Spleen (tissue), 11 donors: ENCODE data around the gene RELB. TPM values are rescaled to one million over a fixed set of nuclear protein-coding genes. Genes with fewer than 3 reads are reported as not detected.

ENCODE experiments used
- DNase-seq: peaks from one replicate; pipeline ENCODE4 v3.0.0-alpha.2; 2020
- H3K27ac ChIP-seq, 8 donors: fragments of 200-600 bp; sonication (generic) in 7 of 8; 1 replicate in 4 of 8; 2 replicates in 4 of 8; pipeline versions ENCODE4 v1.5.0 to v1.8.0; 2016 to 2021; ENCODE audit warnings: inconsistent platforms in 4 of 8, mild to moderate bottlenecking in 4 of 8, moderate library complexity in 1 of 8
- H3K27me3 ChIP-seq, 7 donors: fragments of 200-600 bp; sonication (generic) in 6 of 7; replicated peaks in 1 of 7; 1 replicate in 4 of 7; 2 replicates in 3 of 7; pipeline versions ENCODE4 v1.5.0 to v1.8.0; 2016 to 2021; ENCODE audit warnings: inconsistent platforms in 3 of 7, mild to moderate bottlenecking in 1 of 7
- H3K36me3 ChIP-seq, 6 donors: fragments of 200-600 bp; sonication (generic) in 5 of 6; 1 replicate in 4 of 6; 2 replicates in 2 of 6; pipeline versions ENCODE4 v1.5.0 to v1.8.0; 2016 to 2021; ENCODE audit warnings: inconsistent platforms in 2 of 6
- H3K4me1 ChIP-seq, 6 donors: fragments of 200-600 bp; sonication (generic) in 5 of 6; 1 replicate in 3 of 6; 2 replicates in 3 of 6; pipeline versions ENCODE4 v1.5.0 to v1.8.0; 2016 to 2021; ENCODE audit warnings: inconsistent platforms in 3 of 6
- H3K4me3 ChIP-seq, 8 donors: fragments of 200-600 bp; sonication (generic) in 7 of 8; 1 replicate in 4 of 8; 2 replicates in 4 of 8; pipeline versions ENCODE4 v1.5.0 to v1.8.0; 2016 to 2021; ENCODE audit warnings: inconsistent platforms in 4 of 8, mild to moderate bottlenecking in 4 of 8, moderate library complexity in 2 of 8
- H3K9me3 ChIP-seq, 8 donors: fragments of 200-600 bp; sonication (generic) in 7 of 8; 1 replicate in 4 of 8; 2 replicates in 4 of 8; pipeline versions ENCODE4 v1.5.0 to v1.8.0; 2016 to 2021; ENCODE audit warnings: inconsistent platforms in 4 of 8
- CTCF ChIP-seq, 11 experiments: fragments of 200-600 bp in 7 of 11; fragments of 450-650 bp in 4 of 11; sonication (generic) in 4 of 11; IDR thresholded peaks in 8 of 11; conservative IDR thresholded peaks in 3 of 11; 1 replicate in 7 of 11; 2 replicates in 4 of 11; pipeline versions ENCODE4 v1.4.0 to v1.8.0; 2016 to 2021; ENCODE audit warnings: antibody characterized with exemption in 11 of 11, inconsistent platforms in 4 of 11, mild to moderate bottlenecking in 1 of 11
- POLR2A ChIP-seq, 3 donors: fragments of 450-650 bp; IDR thresholded peaks; one replicate each; pipeline ENCODE4 v1.5.1; 2017; ENCODE audit warnings: antibody characterized with exemption in 3 of 3, mild to moderate bottlenecking in 1 of 3
- POLR2AphosphoS5 ChIP-seq, 3 donors: sonication (generic); formaldehyde crosslinking; IDR thresholded peaks; one replicate each; pipeline ENCODE4 v1.5.1; 2017; ENCODE audit warnings: antibody characterized with exemption in 3 of 3
- WGBS, 5 donors: extraction: QIAGEN DNeasy Blood & Tissue Kit in 3 of 5; methylation state at CpG; one replicate each; pipeline versions ENCODE4 v1.1.5 to v1.1.7; 2013 to 2018; 5-methylcytosine and 5-hydroxymethylcytosine counted together
- intact Hi-C: fragments of 100-400 bp; cut with DNase I; formaldehyde crosslinking; loops from one replicate; pipeline ENCODE4 v1.15.0; 2023; ENCODE audit warnings: low total_unique reads
- polyA plus RNA-seq, 3 donors: library from polyadenylated mRNA; stranded (reverse); fragments of 200-250 nt; gene quantifications; one replicate each; pipeline ENCODE4 v1.2.1, GENCODE V29; 2013
- total RNA-seq, 7 donors: library from RNA; depleted of rRNA in 3 of 7; stranded (reverse); fragments of >200 nt in 3 of 7; fragmentation: NEBNext Ultra II Directional in 4 of 7; extraction: Animal tissue kit (Norgen Biotek cat#: 25700) in 4 of 7; gene quantifications; one replicate each; pipeline versions ENCODE4 v1.1.0 to v1.2.1, GENCODE V29; 2016 to 2021
- donor health status: healthy with polysubstance abuse.
- donor health status: DM: no; HTN: no; CAD: no; lungs with moderate emphysema.
- donor health status: DM: no; HTN: no; CAD: no.
- donor health status: Bipolar disorder and iron deficiency.
- donor health status: healthy.
- donor health status: DM: no; HTN: no; CAD: no.
- donor health status: DM: yes; HTN: yes; CAD: no.

The RELB gene
- total and polyA plus RNA-seq, 10 donors: 16.6 to 67.4 (median 34.7) TPM

DNA sequence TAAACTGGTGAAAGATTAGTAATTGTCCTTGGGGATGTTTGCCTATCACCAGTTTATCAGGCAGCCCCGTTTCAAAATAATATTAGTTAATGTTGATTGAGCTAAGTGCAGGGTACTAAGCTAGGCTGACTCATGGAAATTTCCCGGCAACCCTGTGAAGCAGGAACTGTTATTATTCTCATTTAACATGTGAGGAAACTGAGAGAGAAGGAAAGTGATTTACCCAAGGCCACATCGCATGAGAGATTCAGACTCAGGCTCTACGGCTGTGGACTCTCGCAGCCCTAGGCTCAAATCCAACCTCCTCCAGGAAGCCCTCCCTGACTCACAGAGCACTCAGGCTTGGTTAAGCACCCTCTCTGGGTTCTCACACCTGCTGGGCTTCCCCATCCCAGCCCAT, 26.4 kb upstream of the RELB start:
- Histone ChIP-seq H3K27me3 (no peaks in the 10 kb centered on the region), H3K4me1 (peaks cover 0 to 14% (median 2%) of the 10 kb centered on the region in 6 donors), H3K9me3 (no peaks in the 10 kb centered on the region), H3K27ac (no peak overlapping the region), H3K36me3 (peaks cover 8 to 100% (median 72%) of the 10 kb centered on the region in 6 donors), H3K4me3 (no peak overlapping the region)
- intact Hi-C loops: no loop called here
- WGBS, 5 donors: 80 to 92% (median 91%) methylated on average over 5 of the region's 5 CpGs
- TF ChIP-seq CTCF (IDR thresholded peaks at IDR 0.05 in 8 of 11, conservative IDR thresholded peaks at IDR 0.05 in 3 of 11) (no peak), POLR2AphosphoS5 (IDR thresholded peaks at IDR 0.05) (no peak), POLR2A (IDR thresholded peaks at IDR 0.05) (no peak)
- no peak for DNase-seq

DNA sequence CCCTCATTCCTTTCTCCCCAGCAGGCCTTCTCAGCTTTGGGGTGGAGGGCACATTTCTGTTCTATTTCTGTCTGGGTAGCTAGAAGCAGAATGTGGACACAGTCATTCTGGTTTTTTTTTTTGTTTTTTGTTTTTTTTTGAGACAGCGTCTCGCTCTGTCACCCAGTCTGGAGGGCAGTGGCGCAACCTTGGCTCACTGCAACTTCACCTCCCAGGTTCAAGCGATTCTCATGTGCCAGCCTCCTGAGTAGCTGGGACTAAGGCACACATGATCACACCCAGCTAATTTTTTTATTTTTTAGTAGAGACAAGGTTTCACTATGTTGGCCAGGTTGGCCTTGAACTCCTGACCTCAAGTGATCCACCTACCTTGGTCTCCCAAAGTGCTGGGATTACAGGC, 25.8 kb upstream of the RELB start:
- intact Hi-C loops: no loop called here
- H3K9me3 ChIP-seq: no peaks in the 10 kb centered on the region
- no peak overlapping the region for H3K4me3 ChIP-seq
- DNase-seq: no peak
- TF ChIP-seq POLR2A (IDR thresholded peaks at IDR 0.05) (no peak), CTCF (IDR thresholded peaks at IDR 0.05 in 8 of 11, conservative IDR thresholded peaks at IDR 0.05 in 3 of 11) (no peak), POLR2AphosphoS5 (IDR thresholded peaks at IDR 0.05) (no peak)
- 96 to 98% (median 97%) methylated on average over 4 of the region's 4 CpGs for WGBS, 5 donors
- peaks cover 8 to 100% (median 77%) of the 10 kb centered on the region in 6 donors for H3K36me3 ChIP-seq
- H3K27me3 ChIP-seq: no peaks in the 10 kb centered on the region
- no peak overlapping the region for H3K27ac ChIP-seq
- H3K4me1 ChIP-seq: peaks cover 0 to 12% (median 2%) of the 10 kb centered on the region in 6 donors

DNA sequence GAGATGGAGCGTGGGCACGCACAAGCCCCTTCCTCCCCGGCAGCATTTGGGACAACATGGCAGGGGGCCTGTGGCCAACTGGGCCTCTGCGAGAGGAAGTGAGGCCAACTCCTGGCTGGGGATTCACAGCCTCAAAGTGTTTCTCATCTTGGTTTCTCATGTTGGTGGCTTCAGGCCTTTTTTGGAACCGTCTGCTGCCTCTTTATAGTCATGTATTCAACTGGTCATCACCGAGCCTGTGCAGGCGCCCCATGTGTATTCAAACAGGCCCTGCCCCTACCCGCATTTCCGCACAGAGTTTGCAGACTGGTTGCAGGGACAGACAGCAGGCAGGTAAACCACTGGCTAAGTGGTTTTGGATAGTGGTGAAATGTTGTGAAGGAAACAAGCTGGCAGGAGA, 17.3 kb upstream of the RELB start:
- H3K27me3 ChIP-seq: no peaks in the 10 kb centered on the region

GRCh38 chr19:44985445-44985844, 15.8 kb upstream of the RELB start:
- 78 to 89% (median 82%) methylated on average over 4 of the region's 4 CpGs for WGBS, 5 donors
- Histone ChIP-seq H3K4me3 (no peak overlapping the region), H3K4me1 (peaks cover 0 to 28% (median 10%) of the 10 kb centered on the region in 6 donors), H3K27me3 (no peaks in the 10 kb centered on the region), H3K27ac (peak overlapping the region in 3 of 8 donors; percentile 13 to 27 (median 16)), H3K36me3 (peaks cover 0 to 100% (median 86%) of the 10 kb centered on the region in 6 donors), H3K9me3 (no peaks in the 10 kb centered on the region)
- no peak for TF ChIP-seq POLR2A (IDR thresholded peaks at IDR 0.05)
- TF ChIP-seq POLR2AphosphoS5 (IDR thresholded peaks at IDR 0.05): peak in 1 of 3 donors; percentile 25
- peak; percentile 71 for DNase-seq
- intact Hi-C loops: no loop called here

More for the DNA sequence above, 17.3 kb upstream of the RELB start:
- H3K4me1 ChIP-seq: peaks cover 0 to 19% (median 4%) of the 10 kb centered on the region in 6 donors
- TF ChIP-seq CTCF (IDR thresholded peaks at IDR 0.05 in 8 of 11, conservative IDR thresholded peaks at IDR 0.05 in 3 of 11): no peak
- no peak for TF ChIP-seq POLR2AphosphoS5 (IDR thresholded peaks at IDR 0.05)
- no peak for TF ChIP-seq POLR2A (IDR thresholded peaks at IDR 0.05)
- H3K9me3 ChIP-seq: no peaks in the 10 kb centered on the region
- no peak for DNase-seq
- intact Hi-C loops: no loop called here
- H3K4me3 ChIP-seq: no peak overlapping the region
- 82 to 91% (median 85%) methylated on average over 8 to 9 of the region's 9 CpGs for WGBS, 5 donors
- H3K27ac ChIP-seq: peak overlapping the region in 2 of 8 donors; percentile 13 to 27
- peaks cover 0 to 100% (median 89%) of the 10 kb centered on the region in 6 donors for H3K36me3 ChIP-seq
